HuH-7 (cell line): ENCODE results near the gene IL17F.
A peak's percentile ranks its signal among the peaks of the same experiment; 100 is the strongest.
"Not testable (repeated sequence)": the region's sequence is repeated elsewhere in the genome, so short reads cannot be mapped to it uniquely, and the experiment has no call there.

Experiments used
- DNase-seq: peaks from one replicate; pipeline ENCODE4 v3.0.0; 2011; ENCODE audit warnings: low spot score

IL17F gene

GRCh38 chr6:52243282-52243893 is 912 bp downstream of the IL17F start:
- DNase-seq: no peak

- no peak for DNase-seq
Observed at GRCh38 chr6:52241819-52242218, 2.5 kb downstream of the IL17F start.

GRCh38 chr6:52233975-52234823 is 10.1 kb downstream of the IL17F start:
- DNase-seq: peak; percentile 40

GRCh38 chr6:52233005-52233404 is 11.3 kb downstream of the IL17F start:
- no peak for DNase-seq

- DNase-seq: no peak
Observed at GRCh38 chr6:52231406-52232127, 12.7 kb downstream of the IL17F start.

- DNase-seq: no peak
Observed at GRCh38 chr6:52230685-52231084, 13.6 kb downstream of the IL17F start.

GRCh38 chr6:52227495-52227894 is 16.8 kb downstream of the IL17F start:
- DNase-seq: no peak

GRCh38 chr6:52221302-52221701 is 23.0 kb downstream of the IL17F start:
- no peak for DNase-seq

- no peak for DNase-seq
Observed at GRCh38 chr6:52217761-52218160, 26.5 kb downstream of the IL17F start.

- no peak for DNase-seq
Observed at GRCh38 chr6:52216932-52217575, 27.2 kb downstream of the IL17F start.

GRCh38 chr6:52215787-52216186 is 28.5 kb downstream of the IL17F start:
- no peak for DNase-seq

- DNase-seq: no peak
Observed at GRCh38 chr6:52213127-52213526, 31.2 kb downstream of the IL17F start.

- no peak for DNase-seq
Observed at GRCh38 chr6:52210227-52210626, 34.1 kb downstream of the IL17F start.

- DNase-seq: no peak
Observed at GRCh38 chr6:52209770-52210169, 34.5 kb downstream of the IL17F start.

GRCh38 chr6:52208612-52209011 is 35.7 kb downstream of the IL17F start:
- DNase-seq: no peak

GRCh38 chr6:52207066-52207465 is 37.2 kb downstream of the IL17F start:
- no peak for DNase-seq

GRCh38 chr6:52201493-52201892 is 42.8 kb downstream of the IL17F start:
- no peak for DNase-seq

- DNase-seq: no peak
Observed at GRCh38 chr6:52201046-52201445, 43.3 kb downstream of the IL17F start.

- not testable (repeated sequence) for DNase-seq
Observed at GRCh38 chr6:52200088-52200487, 44.2 kb downstream of the IL17F start.

- DNase-seq: no peak
Observed at GRCh38 chr6:52195886-52196285, 48.4 kb downstream of the IL17F start.

- no peak for DNase-seq
Observed at GRCh38 chr6:52191824-52192223, 52.5 kb downstream of the IL17F start.

- no peak for DNase-seq
Observed at GRCh38 chr6:52190409-52190808, 53.9 kb downstream of the IL17F start.
